Left forelimb (tissue), 1 donor: ENCODE results near the gene ACTN4.

Experiments used
- DNase-seq: peaks from one replicate; pipeline ENCODE4 v3.0.0-alpha.2; 2018; ENCODE audit warnings: low spot score

ACTN4 gene

DNA sequence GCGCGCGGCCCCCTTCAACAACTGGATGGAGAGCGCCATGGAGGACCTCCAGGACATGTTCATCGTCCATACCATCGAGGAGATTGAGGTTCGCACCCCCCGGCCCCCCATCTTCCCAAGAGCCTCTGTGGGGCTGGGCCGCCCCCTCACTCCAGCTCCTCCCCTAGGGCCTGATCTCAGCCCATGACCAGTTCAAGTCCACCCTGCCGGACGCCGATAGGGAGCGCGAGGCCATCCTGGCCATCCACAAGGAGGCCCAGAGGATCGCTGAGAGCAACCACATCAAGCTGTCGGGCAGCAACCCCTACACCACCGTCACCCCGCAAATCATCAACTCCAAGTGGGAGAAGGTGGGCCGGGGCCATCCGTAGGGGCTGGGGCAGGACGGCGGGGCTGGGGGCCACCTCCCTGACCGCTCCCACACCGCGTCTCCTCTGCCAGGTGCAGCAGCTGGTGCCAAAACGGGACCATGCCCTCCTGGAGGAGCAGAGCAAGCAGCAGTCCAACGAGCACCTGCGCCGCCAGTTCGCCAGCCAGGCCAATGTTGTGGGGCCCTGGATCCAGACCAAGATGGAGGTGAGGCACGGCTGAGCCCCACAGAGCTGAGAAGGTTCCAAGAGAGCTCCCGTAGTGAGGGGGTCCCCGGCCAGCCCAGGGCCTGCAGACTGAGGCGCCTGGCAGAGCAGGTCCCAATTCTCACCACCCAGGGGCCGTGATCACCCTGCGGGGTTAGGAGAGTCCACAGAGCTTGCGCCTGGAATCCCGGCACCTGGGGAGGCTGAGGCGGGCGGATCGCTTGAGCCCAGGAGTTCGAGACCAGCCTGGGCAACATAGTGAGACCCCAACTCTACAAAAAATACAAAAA lies 76.8 kb downstream of the ACTN4 start:
- no peak for DNase-seq

DNA sequence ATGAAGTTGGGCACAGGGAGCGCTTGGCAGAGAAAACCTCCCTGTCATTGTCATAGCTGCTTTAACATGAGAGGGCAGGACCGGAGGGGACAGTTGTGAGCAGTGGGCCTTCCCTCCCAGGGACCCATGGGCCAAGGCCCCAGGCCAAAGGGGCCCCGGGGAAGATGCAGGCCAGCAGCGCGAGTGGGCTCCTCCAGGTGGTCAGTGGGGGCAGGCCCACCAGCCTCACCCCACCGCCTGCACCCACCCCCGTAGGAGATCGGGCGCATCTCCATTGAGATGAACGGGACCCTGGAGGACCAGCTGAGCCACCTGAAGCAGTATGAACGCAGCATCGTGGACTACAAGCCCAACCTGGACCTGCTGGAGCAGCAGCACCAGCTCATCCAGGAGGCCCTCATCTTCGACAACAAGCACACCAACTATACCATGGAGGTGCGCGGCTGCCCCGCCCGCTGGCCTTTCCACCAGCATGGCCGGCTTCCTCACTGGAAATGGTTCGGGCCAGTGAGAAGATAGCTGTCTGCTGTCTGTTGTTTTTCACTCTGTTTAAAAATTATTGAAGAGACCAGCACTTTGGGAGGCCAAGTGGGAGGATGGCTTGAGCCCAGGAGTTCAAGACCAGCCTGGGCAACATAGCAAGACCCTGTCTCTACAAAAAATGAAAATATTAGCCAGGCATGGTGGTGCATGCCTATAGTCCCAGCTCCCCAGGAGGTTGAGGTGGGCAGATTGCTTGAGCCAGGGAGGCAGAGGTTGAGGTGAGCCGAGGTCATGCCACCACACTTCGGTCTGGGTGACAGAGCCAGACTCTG lies 78.2 kb downstream of the ACTN4 start:
- no peak for DNase-seq

DNA sequence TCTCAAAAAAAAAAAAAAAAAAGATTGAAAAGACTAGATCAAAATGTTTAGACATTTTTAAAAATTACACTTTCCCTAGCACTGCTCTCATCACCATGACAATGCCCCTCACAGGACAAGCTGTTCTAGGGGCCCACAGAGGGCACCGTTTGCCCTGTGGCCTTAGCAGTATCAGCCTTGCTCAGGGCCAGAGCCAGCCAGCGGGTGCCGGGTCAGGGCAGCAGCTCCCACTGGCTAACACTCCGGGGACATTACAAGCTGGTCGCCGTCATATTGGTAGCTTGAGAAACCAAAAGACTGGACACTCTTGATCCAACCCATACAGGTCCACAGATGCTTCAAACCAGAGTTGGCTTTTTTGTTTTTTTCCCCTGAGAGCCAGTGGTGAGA lies 78.8 kb downstream of the ACTN4 start:
- DNase-seq, result no peak

DNA sequence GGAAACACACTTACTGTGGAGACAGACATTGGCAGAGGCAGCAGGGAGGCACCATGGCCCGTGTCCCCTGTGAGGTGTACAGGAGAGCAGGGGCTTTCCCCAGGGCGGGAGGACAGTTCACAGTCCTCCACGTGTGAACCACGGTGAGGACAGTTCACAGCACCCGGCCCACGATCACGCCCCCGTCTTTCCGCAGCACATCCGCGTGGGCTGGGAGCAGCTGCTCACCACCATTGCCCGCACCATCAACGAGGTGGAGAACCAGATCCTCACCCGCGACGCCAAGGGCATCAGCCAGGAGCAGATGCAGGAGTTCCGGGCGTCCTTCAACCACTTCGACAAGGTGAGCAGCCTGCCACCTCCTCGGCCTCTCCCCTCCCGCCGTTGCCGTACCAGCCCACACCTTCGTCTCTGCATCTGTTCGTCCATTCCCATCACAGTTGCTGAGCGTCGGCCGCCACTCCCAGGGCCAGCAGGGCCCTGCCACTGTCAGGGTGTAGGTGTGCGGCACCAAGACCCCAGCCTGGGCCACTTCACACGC lies 79.4 kb downstream of the ACTN4 start:
- no peak for DNase-seq

DNA sequence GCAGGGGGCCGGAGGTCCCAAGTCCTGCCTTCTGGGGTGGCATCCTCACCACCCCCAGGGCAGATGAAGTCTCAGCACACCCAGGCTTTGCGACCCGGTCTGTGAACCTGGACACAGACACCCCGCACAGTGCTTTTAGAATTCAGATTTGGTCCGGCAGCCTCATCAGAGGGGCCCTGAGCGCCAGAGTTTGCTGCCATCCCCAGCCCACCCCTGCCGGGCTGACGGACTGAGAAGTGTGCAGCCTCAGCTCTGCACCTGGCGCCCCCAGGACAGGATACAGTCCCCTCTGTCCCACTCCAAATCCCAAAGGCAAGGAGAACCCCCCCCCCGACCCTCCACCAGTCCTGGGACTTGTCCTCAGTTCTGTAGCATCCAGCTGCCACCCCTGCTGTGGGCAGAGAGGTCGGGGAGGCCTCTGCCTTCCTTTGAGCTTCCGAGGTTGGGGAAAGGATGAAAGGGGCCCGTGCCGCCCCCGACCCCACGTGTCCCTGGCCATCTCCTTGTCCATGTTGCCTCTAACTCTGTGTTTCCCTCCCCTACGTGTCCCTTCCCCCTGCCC lies 79.9 kb downstream of the ACTN4 start:
- no peak for DNase-seq

DNA sequence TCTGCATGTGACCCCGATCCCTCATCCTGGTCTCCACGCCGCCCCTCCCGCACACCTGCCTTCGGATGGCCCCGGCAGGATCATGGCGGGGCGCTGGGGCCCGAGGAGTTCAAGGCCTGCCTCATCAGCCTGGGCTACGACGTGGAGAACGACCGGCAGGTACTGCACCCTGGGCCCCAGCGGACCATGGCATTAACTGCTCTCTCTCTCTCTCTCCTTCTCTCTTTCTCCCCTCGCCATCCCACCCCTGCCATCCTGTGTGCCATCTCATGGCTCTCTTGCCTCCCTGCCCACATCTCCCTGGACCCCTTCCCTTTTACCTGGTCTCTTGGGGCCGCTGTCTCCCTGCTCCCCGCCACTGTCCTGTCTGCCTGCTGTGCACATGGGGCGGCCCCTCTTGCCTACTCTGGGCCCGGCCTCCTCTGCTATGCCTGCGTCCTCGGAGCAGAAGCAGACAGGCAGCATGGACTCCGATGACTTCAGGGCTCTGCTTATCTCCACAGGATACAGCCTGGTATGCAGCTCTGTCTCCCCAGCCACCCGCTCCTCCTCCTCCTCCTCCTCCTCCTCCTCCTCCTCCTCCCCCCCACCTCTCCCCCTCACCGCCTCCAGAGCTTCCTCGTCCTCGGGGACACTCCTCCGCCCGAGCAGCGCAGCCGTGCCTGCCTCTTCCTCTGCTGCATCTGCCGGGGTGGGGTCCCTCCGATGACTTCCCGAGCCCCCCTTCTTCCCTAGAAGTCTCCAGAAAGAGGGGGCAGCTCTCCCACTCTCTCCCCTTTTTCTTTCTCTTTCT lies 80.6 kb downstream of the ACTN4 start:
- DNase-seq, result no peak

DNA sequence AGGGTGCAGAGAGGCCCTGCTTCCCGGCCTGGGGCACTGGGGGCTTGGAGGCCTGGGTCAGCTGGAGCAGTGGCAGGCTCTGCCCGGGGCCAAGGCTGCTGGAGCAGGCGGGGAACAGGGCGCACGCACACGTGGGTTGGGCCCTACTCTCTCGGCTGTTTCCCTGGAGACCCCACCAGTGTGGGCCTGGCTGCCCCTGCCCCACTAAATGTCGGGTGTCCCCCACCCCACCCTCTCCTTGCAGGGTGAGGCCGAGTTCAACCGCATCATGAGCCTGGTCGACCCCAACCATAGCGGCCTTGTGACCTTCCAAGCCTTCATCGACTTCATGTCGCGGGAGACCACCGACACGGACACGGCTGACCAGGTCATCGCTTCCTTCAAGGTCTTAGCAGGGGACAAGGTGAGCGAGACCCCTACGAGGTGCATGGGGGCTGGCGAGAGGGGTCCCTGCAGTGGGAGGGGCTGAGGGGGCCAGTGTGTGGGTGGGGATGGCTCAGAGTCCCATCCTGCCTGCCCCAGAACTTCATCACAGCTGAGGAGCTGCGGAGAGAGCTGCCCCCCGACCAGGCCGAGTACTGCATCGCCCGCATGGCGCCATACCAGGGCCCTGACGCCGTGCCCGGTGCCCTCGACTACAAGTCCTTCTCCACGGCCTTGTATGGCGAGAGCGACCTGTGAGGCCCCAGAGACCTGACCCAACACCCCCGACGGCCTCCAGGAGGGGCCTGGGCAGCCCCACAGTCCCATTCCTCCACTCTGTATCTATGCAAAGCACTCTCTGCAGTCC lies 81.5 kb downstream of the ACTN4 start:
- no peak for DNase-seq

DNA sequence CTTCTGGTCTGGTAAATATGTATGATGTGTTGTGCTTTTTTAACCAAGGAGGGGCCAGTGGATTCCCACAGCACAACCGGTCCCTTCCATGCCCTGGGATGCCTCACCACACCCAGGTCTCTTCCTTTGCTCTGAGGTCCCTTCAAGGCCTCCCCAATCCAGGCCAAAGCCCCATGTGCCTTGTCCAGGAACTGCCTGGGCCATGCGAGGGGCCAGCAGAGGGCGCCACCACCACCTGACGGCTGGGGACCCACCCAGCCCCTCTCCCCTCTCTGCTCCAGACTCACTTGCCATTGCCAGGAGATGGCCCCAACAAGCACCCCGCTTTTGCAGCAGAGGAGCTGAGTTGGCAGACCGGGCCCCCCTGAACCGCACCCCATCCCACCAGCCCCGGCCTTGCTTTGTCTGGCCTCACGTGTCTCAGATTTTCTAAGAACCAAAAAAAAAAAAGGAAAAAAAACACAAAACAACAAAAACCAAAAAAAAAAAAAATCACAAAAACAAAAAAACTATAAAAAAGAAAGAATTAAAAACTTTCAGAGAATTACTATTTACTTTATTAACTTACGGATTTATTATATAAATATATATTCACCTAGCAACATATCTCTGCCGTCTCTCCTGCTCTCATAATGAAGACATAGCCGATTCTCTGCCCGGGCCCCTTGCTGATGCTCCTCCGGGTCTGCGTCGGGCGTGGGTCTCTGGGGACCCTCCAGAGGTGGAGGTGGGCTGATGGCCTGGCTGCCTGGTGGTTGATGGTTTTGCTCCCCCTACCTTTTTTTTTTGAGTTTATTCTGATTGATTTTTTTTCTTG lies 82.4 kb downstream of the ACTN4 start:
- DNase-seq, result no peak

DNA sequence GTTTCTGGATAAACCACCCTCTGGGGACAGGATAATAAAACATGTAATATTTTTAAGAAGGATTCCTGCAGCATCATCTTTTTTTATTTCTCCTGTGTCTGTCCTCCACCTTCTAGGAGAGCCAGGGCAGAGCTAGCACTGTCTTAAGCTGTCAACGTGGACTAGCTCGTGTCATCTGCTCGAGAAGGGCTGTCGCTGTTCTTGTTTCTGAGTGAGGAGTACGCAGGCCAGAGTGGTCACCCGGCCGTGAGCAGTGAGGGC lies 83.0 kb downstream of the ACTN4 start:
- no peak for DNase-seq

DNA sequence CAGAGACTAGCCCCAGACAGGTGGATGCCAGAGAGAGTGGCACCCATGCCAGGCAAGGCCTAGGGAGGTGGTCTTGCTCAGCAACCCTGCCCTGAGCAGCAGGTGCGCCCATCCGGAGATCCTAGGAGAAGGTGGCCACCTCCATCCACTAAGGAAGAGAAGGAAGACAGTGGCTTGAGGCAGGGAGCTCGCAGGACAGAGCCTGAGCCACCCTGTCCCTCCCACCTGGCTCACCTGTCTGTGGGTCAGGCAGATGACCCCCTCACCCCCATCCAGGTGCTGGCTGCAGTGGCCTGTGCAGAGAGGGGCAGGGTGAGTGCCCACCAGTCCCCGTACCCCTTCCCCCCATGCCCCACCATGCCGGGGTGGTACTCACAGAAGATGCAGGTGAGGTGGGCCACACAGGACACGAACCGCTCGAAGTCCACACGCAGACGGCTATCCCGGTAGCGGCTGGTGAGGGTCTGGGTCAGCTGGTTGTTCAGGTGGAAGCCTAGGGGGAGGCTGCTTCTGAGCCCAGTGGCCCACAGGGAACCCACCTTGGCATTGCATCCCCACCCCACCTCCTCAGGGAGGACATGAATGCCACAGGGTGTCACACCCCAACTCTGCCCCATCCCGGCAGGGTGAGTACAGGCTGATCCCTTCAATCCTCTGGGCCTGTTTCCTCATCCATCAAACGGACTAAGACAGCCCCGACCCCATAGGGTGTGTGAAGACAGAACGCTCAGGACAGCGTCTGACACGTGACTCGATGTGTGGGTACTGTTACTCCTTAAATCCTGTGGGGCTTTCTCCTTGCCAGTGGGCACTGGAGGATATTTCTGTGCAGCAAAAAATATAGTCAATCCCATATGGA lies 83.5 kb downstream of the ACTN4 start:
- DNase-seq, result no peak

DNA sequence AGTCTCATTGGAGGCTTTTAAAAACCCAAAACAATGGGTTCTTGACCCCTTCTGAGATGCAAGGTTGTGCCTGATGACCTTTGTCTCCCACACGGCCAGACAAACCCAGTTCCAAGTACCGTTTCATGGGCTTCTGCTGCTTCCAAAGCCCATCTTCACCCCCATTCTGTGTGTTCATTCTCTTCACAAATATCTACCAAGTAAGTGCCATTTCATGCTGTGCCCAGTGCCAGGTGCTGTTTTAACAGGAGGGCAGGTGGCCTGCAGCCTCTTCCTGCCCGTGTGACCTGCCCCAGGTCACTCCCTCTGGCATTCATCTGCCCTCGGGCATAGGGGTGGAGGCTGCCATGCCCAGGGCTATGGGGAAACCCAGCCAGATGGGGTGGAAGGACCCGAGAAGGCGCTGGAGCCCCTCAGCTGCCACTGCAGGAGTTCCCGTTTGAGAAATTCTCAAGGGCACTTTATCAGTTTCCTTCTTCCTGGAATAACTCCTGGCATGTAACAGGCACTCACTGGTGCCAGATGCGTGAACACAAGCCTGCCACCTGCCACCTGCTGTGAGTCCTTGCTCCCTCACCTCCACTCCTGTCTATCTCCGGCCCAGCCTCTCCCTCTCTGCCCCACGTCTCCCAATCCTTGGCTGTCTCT lies 84.3 kb downstream of the ACTN4 start:
- DNase-seq, result no peak

DNA sequence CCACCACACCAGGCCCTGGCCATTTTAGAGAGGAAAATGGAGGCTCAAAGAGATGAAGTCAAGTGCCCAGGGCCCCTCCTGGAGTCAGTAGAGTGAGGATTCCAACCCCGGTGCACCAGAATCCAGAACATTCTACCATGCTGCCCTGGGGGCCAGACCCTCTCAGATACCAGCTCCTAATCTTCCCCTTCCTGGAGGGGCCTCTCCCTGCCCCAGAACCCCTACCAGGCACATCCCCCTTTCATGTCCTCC lies 85.7 kb downstream of the ACTN4 start:
- no peak for DNase-seq

DNA sequence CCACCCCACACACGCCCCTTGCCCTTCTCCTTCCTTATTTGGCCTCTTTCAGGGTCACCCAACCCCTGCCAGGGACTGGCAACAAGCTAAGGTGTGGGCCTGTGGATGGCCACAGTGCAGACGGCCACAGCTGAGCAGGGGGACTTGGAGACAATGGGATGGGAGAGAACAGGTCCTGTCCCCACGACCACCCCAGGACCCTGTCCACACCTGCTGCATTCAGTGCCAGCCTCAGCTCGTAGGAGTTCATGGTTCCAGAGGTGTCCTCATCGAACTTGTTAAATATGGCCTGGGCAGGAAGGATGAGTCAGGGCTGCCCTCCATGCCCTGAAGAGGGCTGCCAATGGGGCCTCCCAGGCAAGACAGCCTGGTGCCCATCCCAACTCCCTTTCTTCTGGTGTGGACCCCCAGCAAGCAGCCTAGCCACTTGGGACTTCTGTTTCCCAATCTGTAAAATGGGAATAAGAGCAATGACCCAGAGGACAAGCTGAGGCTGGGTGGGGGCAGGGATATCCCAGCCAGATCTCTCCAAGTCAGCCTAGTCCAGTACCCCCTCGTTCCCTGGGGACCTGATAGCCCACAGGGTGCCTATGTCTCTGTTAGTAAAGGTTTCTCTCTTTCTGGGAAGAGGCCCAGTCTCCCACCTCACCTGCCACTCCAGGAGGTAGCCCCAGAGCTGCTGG lies 86.2 kb downstream of the ACTN4 start:
- no peak for DNase-seq

DNA sequence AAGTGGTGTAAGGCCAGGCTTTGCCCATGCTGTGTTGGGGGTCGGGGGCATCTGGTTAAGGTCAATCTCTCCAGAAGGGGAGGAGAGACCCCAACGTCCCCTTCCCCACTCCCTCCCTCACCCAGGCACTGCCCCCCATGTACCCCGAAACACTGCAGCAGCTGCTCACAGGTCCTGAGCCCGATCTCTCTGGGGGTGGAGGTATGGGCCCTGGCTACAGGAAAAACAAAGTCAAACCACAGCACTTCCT lies 86.7 kb downstream of the ACTN4 start:
- DNase-seq, result no peak

DNA sequence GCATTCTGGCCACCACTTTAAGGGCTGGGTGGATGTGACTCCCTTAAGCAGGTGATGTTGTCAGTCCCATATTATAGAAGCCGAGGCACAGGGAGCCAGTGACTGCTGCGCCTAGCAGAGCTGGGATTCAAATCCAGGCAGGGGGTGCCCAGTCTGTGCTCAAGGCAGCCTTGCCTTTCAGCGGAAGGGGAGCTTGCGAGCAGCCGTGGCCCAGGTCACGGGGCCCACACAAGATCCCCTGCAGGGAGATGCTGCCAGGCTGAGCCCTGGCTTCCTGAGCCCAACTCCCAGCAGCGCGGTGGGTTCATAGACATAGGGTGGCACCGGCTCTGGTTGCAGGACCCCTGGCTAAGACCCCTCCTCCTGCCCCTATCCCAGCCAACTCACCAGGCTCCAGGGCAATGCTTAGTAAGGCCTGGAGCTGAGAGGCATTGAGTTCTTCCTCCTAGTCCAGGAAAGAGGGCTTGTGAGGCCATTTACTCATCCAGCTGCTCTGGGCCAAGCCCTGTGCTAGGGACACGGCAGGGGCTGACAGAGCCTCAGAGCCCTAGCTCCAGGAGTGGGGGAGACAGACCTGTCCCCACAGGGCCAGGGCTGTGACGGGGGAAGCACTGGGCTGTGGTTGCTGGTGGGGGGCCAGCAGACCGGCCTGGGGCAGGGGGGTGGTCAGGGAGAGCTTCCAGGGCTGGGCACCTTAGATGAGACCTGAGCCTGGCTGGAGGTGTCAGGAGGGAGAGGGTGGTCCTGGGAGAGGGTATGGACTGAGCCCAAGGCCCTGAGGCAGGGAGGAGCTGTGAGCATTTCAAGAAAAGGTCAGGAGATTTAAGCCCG lies 87.2 kb downstream of the ACTN4 start:
- DNase-seq, result peak; percentile 63

DNA sequence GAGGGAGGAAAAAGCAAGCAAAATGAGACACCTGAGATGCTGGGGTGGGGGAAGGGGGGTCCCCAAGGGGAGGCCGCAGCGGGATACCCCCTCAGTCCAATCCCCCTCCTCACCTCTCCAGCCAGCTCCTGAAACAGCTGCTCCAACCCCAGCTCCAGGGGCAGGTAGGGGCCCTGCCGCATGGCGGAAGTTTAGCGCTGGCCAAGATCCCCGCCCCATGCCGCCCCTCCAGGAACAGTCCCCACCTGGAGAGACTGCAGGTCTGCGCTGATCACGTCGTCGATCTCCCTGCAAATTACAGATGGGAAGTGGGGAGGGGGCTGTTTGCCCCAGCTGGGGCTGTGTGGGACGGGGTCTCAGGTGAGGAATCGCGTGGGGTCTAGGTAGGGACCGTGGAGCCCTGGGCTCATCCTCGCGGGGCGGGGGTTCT lies 87.8 kb downstream of the ACTN4 start:
- no peak for DNase-seq

DNA sequence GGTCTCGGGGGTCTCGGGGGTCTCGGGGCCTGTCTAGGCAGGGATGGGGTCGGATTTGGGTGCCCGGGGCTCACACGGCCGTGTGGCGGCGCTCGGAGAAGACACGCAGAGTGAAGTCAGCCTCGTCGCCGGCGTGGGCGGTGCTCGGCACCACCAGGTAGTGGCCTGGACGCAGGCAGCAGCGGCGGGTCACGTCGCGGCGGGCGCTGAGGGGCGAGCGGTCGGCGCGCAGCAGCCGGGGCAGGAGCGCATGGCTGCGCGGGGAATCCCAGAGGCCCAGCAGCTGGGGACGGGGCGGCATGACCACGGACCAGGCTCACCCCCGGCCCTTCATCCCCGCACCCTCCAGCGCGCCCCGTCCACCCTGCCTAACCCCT lies 88.6 kb downstream of the ACTN4 start:
- DNase-seq, result peak; percentile 56
